ENCODE results near the gene FIGNL2. TPM values are rescaled to one million over a fixed set of nuclear protein-coding genes. Genes with fewer than 3 reads are reported as not detected.

The FIGNL2 gene
- total and polyA plus RNA-seq, 10 donors = 0.20 to 3.0 (median 1.4) TPM

DNA sequence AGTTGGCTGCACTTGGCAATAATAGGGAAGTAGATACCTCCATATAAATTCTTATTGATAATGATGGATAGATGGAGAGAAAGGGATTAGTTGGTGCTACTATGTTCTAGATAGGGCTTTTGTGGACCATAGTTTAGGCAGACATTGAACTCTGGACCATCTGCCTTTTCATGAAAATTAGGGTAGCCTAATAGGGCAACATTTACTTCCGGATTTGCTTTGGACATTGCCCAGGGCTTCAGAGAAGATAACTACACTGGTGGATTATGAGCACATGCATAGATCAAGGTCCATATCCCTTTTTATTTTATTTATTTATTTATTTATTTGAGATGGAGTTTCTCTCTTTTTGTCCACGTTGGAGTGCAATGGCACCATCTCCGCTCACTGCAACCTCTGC lies 70.5 kb downstream of the FIGNL2 start:
- intact Hi-C loops (cut with DNase I; ENCODE audit: low total_unique reads) = no loop called here
- Histone ChIP-seq H3K27ac (no peak overlapping the region), H3K4me1 (no peaks in the 10 kb centered on the region), H3K27me3 (replicated peaks in 1 of 7) (no peaks in the 10 kb centered on the region), H3K4me3 (no peak overlapping the region), H3K36me3 (no peaks in the 10 kb centered on the region), H3K9me3 (no peaks in the 10 kb centered on the region)
- no peak for DNase-seq
- TF ChIP-seq POLR2A (IDR thresholded peaks at IDR 0.05) = no peak
- no peak for TF ChIP-seq POLR2AphosphoS5 (IDR thresholded peaks at IDR 0.05)
- TF ChIP-seq, protein P1, sequence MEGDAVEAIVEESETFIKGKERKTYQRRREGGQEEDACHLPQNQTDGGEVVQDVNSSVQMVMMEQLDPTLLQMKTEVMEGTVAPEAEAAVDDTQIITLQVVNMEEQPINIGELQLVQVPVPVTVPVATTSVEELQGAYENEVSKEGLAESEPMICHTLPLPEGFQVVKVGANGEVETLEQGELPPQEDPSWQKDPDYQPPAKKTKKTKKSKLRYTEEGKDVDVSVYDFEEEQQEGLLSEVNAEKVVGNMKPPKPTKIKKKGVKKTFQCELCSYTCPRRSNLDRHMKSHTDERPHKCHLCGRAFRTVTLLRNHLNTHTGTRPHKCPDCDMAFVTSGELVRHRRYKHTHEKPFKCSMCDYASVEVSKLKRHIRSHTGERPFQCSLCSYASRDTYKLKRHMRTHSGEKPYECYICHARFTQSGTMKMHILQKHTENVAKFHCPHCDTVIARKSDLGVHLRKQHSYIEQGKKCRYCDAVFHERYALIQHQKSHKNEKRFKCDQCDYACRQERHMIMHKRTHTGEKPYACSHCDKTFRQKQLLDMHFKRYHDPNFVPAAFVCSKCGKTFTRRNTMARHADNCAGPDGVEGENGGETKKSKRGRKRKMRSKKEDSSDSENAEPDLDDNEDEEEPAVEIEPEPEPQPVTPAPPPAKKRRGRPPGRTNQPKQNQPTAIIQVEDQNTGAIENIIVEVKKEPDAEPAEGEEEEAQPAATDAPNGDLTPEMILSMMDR (IDR thresholded peaks at IDR 0.05 in 8 of 11, conservative IDR thresholded peaks at IDR 0.05 in 3 of 11) = no peak
- WGBS, 5 donors = 88 to 95% (median 94%) methylated on average over 3 of the region's 3 CpGs

DNA sequence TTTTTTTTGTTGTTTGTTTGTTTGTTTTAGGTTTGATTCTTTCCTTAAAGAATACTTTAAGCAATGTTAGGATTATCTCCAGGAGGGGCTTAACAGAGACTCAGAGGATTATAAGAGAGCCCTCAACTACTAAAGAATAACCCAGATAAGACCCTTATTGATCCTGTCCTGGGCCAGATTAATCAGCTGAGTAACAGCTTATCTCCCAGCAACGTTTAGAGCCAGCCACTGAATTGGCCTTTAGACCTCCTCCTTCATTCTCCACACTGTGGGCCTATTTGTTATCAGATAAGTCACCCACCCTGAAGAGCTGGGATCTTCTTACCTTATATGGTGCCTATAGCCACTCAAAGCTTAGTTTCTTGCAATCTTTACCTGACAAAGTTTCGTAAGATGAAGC lies 71.1 kb downstream of the FIGNL2 start:
- intact Hi-C loops (cut with DNase I; ENCODE audit: low total_unique reads) = no loop called here

DNA sequence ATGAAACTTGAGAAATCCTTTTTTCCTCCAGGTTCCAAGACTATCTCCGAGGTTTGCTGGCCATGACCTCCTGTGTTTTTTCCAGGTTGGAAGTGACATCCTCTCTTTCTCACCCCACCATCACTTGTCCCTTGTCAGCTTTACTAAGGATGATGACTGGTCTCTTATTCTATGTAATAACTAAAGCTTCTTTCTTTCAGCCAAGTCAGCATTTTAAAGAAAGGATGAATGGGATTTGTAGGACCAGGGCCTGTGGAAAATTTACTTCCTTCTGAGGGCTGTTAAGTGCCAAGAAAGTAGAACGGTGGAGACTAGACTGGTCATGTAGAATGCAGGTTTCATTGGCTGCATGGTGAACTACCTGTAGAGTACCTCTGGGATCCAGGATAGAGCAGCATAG lies 73.6 kb downstream of the FIGNL2 start:
- Histone ChIP-seq H3K9me3 (no peaks in the 10 kb centered on the region), H3K4me3 (no peak overlapping the region), H3K27ac (no peak overlapping the region), H3K27me3 (replicated peaks in 1 of 7) (no peaks in the 10 kb centered on the region), H3K36me3 (peaks cover 0 to 5% (median 0%) of the 10 kb centered on the region in 6 donors), H3K4me1 (no peaks in the 10 kb centered on the region)
- DNase-seq = no peak
- intact Hi-C loops (cut with DNase I; ENCODE audit: low total_unique reads) = no loop called here
- WGBS, 5 donors = 76 to 89% (median 80%) methylated on average over 2 of the region's 2 CpGs
- TF ChIP-seq, protein P1 (IDR thresholded peaks at IDR 0.05 in 8 of 11, conservative IDR thresholded peaks at IDR 0.05 in 3 of 11) = no peak
- TF ChIP-seq POLR2A (IDR thresholded peaks at IDR 0.05) (no peak), POLR2AphosphoS5 (IDR thresholded peaks at IDR 0.05) (no peak)

More for the DNA sequence above, 71.1 kb downstream of the FIGNL2 start:
- H3K27ac ChIP-seq = no peak overlapping the region
- TF ChIP-seq POLR2AphosphoS5 (IDR thresholded peaks at IDR 0.05) (no peak), POLR2A (IDR thresholded peaks at IDR 0.05) (no peak)
- TF ChIP-seq, protein P1 (IDR thresholded peaks at IDR 0.05 in 8 of 11, conservative IDR thresholded peaks at IDR 0.05 in 3 of 11) = no peak
- H3K36me3 ChIP-seq = no peaks in the 10 kb centered on the region
- no peak for DNase-seq
- no peaks in the 10 kb centered on the region for H3K9me3 ChIP-seq
- H3K4me1 ChIP-seq = no peaks in the 10 kb centered on the region
- WGBS, 5 donors = 56 to 79% (median 61%) methylated on average over 2 of the region's 2 CpGs
- no peak overlapping the region for H3K4me3 ChIP-seq
- H3K27me3 ChIP-seq (replicated peaks in 1 of 7) = no peaks in the 10 kb centered on the region

DNA sequence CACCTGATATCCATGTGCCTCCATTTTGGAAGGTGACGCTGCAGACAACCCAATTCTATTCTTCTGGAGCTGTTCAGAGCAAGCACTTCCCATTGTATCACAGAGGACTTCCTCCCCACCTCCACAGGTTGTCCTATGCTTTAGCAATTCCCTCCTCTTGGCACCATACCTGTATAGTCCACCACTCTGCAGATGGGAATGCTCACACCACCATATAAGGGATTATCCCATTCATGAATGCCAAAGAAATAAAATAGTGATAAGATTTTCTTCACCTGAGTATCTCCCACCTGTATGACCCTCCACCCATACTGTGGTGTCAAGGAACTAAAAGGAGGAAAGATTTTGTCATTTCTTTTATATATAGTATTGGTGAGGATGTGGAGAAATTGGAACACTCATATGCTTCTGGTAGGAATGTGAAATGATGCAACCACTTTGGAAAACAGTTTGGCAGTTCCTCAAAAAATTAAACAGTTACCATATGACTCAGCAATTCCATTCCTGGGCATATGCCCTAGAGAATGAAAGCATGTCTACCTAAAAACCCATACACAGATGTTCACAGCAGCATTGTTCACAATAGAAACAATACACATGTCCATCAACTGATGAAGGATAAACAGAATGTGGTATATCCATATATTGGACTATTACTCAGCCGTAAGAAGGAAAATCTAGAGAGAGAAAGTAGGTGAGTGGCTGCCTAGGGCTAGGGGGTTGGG lies 75.2 kb downstream of the FIGNL2 start:
- DNase-seq = no peak
- Histone ChIP-seq H3K9me3 (no peaks in the 10 kb centered on the region), H3K4me3 (no peak overlapping the region), H3K4me1 (no peaks in the 10 kb centered on the region), H3K27ac (no peak overlapping the region), H3K27me3 (replicated peaks in 1 of 7) (no peaks in the 10 kb centered on the region), H3K36me3 (peaks cover 0 to 17% (median 0%) of the 10 kb centered on the region in 6 donors)
- WGBS, 5 donors = 89 to 94% (median 92%) methylated on average over 2 of the region's 2 CpGs
- no peak for TF ChIP-seq POLR2A (IDR thresholded peaks at IDR 0.05)
- TF ChIP-seq POLR2AphosphoS5 (IDR thresholded peaks at IDR 0.05) = no peak
- intact Hi-C loops (cut with DNase I; ENCODE audit: low total_unique reads) = no loop called here

Data from spleen (tissue), 11 donors.